Nephron progenitor cell (in vitro differentiated cells): ENCODE results near the gene DAB1.

Experiments used
- DNase-seq: peaks from one replicate; pipeline ENCODE4 v3.0.0; 2021
- H3K27ac Mint-ChIP-seq: 2 replicates; pipeline ENCODE4 v1.8.0; 2021; ENCODE audit warnings: mild to moderate bottlenecking, moderate library complexity, mixed read lengths
- H3K27me3 Mint-ChIP-seq: 2 replicates; pipeline ENCODE4 v1.8.0; 2021; ENCODE audit warnings: mild to moderate bottlenecking, low read depth, mixed read lengths; ENCODE audit not compliant: poor library complexity
- H3K36me3 Mint-ChIP-seq: 2 replicates; pipeline ENCODE4 v1.8.0; 2021; ENCODE audit warnings: low read depth, mixed read lengths
- H3K4me1 Mint-ChIP-seq: 2 replicates; pipeline ENCODE4 v1.8.0; 2021; ENCODE audit warnings: mixed read lengths
- H3K4me3 Mint-ChIP-seq: 2 replicates; pipeline ENCODE4 v1.8.0; 2021; ENCODE audit warnings: mild to moderate bottlenecking, moderate library complexity, mixed read lengths
- H3K9me3 Mint-ChIP-seq: 2 replicates; pipeline ENCODE4 v1.8.0; 2021; ENCODE audit warnings: mild to moderate bottlenecking, moderate library complexity, mixed read lengths
- CTCF ChIP-seq: fragments of 200-600 bp; sonication (generic); IDR thresholded peaks from 2 replicates; pipeline ENCODE4 v1.5.0; 2021; ENCODE audit warnings: antibody characterized with exemption

The DAB1 gene

GRCh38 chr1:57061369-57061768 lies 362.5 kb downstream of the DAB1 start:
- Mint-ChIP-seq H3K27ac (no peak overlapping the region), H3K4me3 (no peak overlapping the region), H3K27me3 (peaks cover 4% of the 10 kb centered on the region), H3K9me3 (no peaks in the 10 kb centered on the region), H3K36me3 (no peaks in the 10 kb centered on the region), H3K4me1 (peaks cover 54% of the 10 kb centered on the region)
- no peak for DNase-seq
- TF ChIP-seq CTCF = no peak

- no peaks in the 10 kb centered on the region for H3K36me3 Mint-ChIP-seq
- no peak overlapping the region for H3K27ac Mint-ChIP-seq
- H3K9me3 Mint-ChIP-seq = no peaks in the 10 kb centered on the region
- H3K4me3 Mint-ChIP-seq = no peak overlapping the region
- DNase-seq = no peak
- H3K27me3 Mint-ChIP-seq = peaks cover 7% of the 10 kb centered on the region
- TF ChIP-seq CTCF = no peak
- peaks cover 46% of the 10 kb centered on the region for H3K4me1 Mint-ChIP-seq
Measured at GRCh38 chr1:57060451-57060850, 363.4 kb downstream of the DAB1 start.

GRCh38 chr1:57058652-57059501 lies 365.0 kb downstream of the DAB1 start:
- TF ChIP-seq CTCF = no peak
- DNase-seq = no peak
- Mint-ChIP-seq H3K4me3 (no peak overlapping the region), H3K9me3 (no peaks in the 10 kb centered on the region), H3K36me3 (no peaks in the 10 kb centered on the region), H3K27me3 (peaks cover 7% of the 10 kb centered on the region), H3K4me1 (peaks cover 31% of the 10 kb centered on the region), H3K27ac (no peak overlapping the region)

GRCh38 chr1:57048856-57049255 lies 375.0 kb downstream of the DAB1 start:
- peaks cover 14% of the 10 kb centered on the region for H3K27me3 Mint-ChIP-seq
- no peaks in the 10 kb centered on the region for H3K9me3 Mint-ChIP-seq
- no peak overlapping the region for H3K27ac Mint-ChIP-seq
- no peak for DNase-seq
- peaks cover 5% of the 10 kb centered on the region for H3K4me1 Mint-ChIP-seq
- TF ChIP-seq CTCF = no peak
- H3K4me3 Mint-ChIP-seq = no peak overlapping the region
- no peaks in the 10 kb centered on the region for H3K36me3 Mint-ChIP-seq

GRCh38 chr1:57046462-57046861 lies 377.4 kb downstream of the DAB1 start:
- Mint-ChIP-seq H3K27ac (no peak overlapping the region), H3K27me3 (peaks cover 14% of the 10 kb centered on the region), H3K9me3 (no peaks in the 10 kb centered on the region), H3K4me1 (peaks cover 5% of the 10 kb centered on the region), H3K4me3 (no peak overlapping the region), H3K36me3 (no peaks in the 10 kb centered on the region)
- no peak for TF ChIP-seq CTCF
- DNase-seq = no peak

- no peak overlapping the region for H3K4me3 Mint-ChIP-seq
- H3K9me3 Mint-ChIP-seq = no peaks in the 10 kb centered on the region
- no peak for TF ChIP-seq CTCF
- H3K27me3 Mint-ChIP-seq = peaks cover 7% of the 10 kb centered on the region
- no peaks in the 10 kb centered on the region for H3K36me3 Mint-ChIP-seq
- no peak overlapping the region for H3K27ac Mint-ChIP-seq
- no peak for DNase-seq
- no peaks in the 10 kb centered on the region for H3K4me1 Mint-ChIP-seq
Measured at GRCh38 chr1:57041901-57042300, 382.0 kb downstream of the DAB1 start.
